PC-3 (cell line): ENCODE measurements around the gene ANKDD1B.

ENCODE experiments used
- CTCF ChIP-seq: fragments of 300-600 bp; sonication (generic); conservative IDR thresholded peaks from 2 replicates; pipeline ENCODE4 v1.5.1; 2017; ENCODE audit warnings: antibody characterized with exemption, low read depth, mild to moderate bottlenecking, low read length
- EZH2phosphoT487 ChIP-seq: fragments of 300-600 bp; sonication (generic); IDR thresholded peaks from 2 replicates; pipeline ENCODE4 v1.6.1; 2018; ENCODE audit warnings: mild to moderate bottlenecking, antibody characterized with exemption, low read length, borderline replicate concordance

GRCh38 chr5:75640395-75640794, 29.1 kb downstream of the ANKDD1B start:
- TF ChIP-seq EZH2phosphoT487 (no peak), CTCF (no peak)
